ENCODE results near the gene FANCF.

Gene FANCF

GRCh38 chr11:22603933-22604332 is 21.7 kb downstream of the FANCF start:
- no peak overlapping the region for H3K27ac ChIP-seq (replicated peaks)
- no peak for DNase-seq (ENCODE audit: low read depth in 1 of 2, low spot score in 1 of 2)
- no peak overlapping the region for H3K4me3 ChIP-seq (replicated peaks; ENCODE audit: insufficient read depth, low read length)
- TF ChIP-seq POLR2AphosphoS5 (IDR thresholded peaks at IDR 0.05; ENCODE audit: low read depth) (no peak), CTCF (IDR thresholded peaks at IDR 0.05; ENCODE audit: insufficient read depth, low read length) (no peak), GABPA (IDR thresholded peaks at IDR 0.05; ENCODE audit: low read depth) (no peak), SPI1 (IDR thresholded peaks at IDR 0.05; ENCODE audit: borderline replicate concordance, low read depth) (no peak)
- TF ChIP-seq, protein P1, sequence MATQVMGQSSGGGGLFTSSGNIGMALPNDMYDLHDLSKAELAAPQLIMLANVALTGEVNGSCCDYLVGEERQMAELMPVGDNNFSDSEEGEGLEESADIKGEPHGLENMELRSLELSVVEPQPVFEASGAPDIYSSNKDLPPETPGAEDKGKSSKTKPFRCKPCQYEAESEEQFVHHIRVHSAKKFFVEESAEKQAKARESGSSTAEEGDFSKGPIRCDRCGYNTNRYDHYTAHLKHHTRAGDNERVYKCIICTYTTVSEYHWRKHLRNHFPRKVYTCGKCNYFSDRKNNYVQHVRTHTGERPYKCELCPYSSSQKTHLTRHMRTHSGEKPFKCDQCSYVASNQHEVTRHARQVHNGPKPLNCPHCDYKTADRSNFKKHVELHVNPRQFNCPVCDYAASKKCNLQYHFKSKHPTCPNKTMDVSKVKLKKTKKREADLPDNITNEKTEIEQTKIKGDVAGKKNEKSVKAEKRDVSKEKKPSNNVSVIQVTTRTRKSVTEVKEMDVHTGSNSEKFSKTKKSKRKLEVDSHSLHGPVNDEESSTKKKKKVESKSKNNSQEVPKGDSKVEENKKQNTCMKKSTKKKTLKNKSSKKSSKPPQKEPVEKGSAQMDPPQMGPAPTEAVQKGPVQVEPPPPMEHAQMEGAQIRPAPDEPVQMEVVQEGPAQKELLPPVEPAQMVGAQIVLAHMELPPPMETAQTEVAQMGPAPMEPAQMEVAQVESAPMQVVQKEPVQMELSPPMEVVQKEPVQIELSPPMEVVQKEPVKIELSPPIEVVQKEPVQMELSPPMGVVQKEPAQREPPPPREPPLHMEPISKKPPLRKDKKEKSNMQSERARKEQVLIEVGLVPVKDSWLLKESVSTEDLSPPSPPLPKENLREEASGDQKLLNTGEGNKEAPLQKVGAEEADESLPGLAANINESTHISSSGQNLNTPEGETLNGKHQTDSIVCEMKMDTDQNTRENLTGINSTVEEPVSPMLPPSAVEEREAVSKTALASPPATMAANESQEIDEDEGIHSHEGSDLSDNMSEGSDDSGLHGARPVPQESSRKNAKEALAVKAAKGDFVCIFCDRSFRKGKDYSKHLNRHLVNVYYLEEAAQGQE (IDR thresholded peaks at IDR 0.05; ENCODE audit: insufficient replicate concordance, low read depth): no peak
- no peaks in the 10 kb centered on the region for H3K27me3 ChIP-seq (ENCODE audit: insufficient read depth, poor library complexity, severe bottlenecking)

DNA sequence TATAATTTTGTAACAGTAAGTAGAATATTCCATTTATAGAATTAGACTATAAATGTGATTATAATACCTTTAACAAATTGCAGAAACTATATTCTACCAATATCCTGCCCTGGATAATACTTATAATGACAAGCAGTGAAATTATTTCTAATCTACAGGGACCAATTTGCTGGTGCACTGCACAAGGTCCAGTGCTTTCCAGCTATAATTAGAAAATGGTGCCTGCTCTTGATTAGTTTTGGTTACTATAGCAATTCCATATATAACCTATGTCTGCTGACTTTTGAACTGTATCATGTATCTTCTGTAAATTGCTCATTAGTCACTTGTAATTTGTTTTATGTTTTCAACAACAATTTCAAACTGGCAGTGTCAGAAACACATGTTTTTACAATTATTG is 23.1 kb downstream of the FANCF start:
- no peak overlapping the region for H3K4me3 ChIP-seq (replicated peaks; ENCODE audit: insufficient read depth, low read length)
- TF ChIP-seq SPI1 (IDR thresholded peaks at IDR 0.05; ENCODE audit: borderline replicate concordance, low read depth) (no peak), CTCF (IDR thresholded peaks at IDR 0.05; ENCODE audit: insufficient read depth, low read length) (no peak), GABPA (IDR thresholded peaks at IDR 0.05; ENCODE audit: low read depth) (no peak), POLR2AphosphoS5 (IDR thresholded peaks at IDR 0.05; ENCODE audit: low read depth) (no peak)
- TF ChIP-seq, protein P1 (IDR thresholded peaks at IDR 0.05; ENCODE audit: insufficient replicate concordance, low read depth): no peak
- no peak for DNase-seq (ENCODE audit: low read depth in 1 of 2, low spot score in 1 of 2)
- H3K27me3 ChIP-seq (ENCODE audit: insufficient read depth, poor library complexity, severe bottlenecking): no peaks in the 10 kb centered on the region
- no peak overlapping the region for H3K27ac ChIP-seq (replicated peaks)

GRCh38 chr11:22599458-22599857 is 26.2 kb downstream of the FANCF start:
- TF ChIP-seq SPI1 (IDR thresholded peaks at IDR 0.05; ENCODE audit: borderline replicate concordance, low read depth) (no peak), GABPA (IDR thresholded peaks at IDR 0.05; ENCODE audit: low read depth) (no peak), POLR2AphosphoS5 (IDR thresholded peaks at IDR 0.05; ENCODE audit: low read depth) (no peak), CTCF (IDR thresholded peaks at IDR 0.05; ENCODE audit: insufficient read depth, low read length) (no peak)
- TF ChIP-seq, protein P1 (IDR thresholded peaks at IDR 0.05; ENCODE audit: insufficient replicate concordance, low read depth): no peak
- H3K4me3 ChIP-seq (replicated peaks; ENCODE audit: insufficient read depth, low read length): no peak overlapping the region
- H3K27ac ChIP-seq (replicated peaks): no peak overlapping the region
- no peak for DNase-seq (ENCODE audit: low read depth in 1 of 2, low spot score in 1 of 2)
- H3K27me3 ChIP-seq (ENCODE audit: insufficient read depth, poor library complexity, severe bottlenecking): no peaks in the 10 kb centered on the region
